GM12873 (cell line): ENCODE measurements around the gene ARHGAP9.
A peak's percentile ranks its signal among the peaks of the same experiment; 100 is the strongest.

Source experiments
- CTCF ChIP-seq: IDR thresholded peaks from 2 replicates; pipeline ENCODE4 v1.5.1; 2012; ENCODE audit warnings: low read depth, mild to moderate bottlenecking, moderate library complexity, low read length, control low read depth; ENCODE audit not compliant: insufficient read depth; ENCODE audit errors: missing control alignments

Gene ARHGAP9

GRCh38 chr12:57476993-57477709 is 2.5 kb downstream of the ARHGAP9 start:
- TF ChIP-seq CTCF = no peak

DNA sequence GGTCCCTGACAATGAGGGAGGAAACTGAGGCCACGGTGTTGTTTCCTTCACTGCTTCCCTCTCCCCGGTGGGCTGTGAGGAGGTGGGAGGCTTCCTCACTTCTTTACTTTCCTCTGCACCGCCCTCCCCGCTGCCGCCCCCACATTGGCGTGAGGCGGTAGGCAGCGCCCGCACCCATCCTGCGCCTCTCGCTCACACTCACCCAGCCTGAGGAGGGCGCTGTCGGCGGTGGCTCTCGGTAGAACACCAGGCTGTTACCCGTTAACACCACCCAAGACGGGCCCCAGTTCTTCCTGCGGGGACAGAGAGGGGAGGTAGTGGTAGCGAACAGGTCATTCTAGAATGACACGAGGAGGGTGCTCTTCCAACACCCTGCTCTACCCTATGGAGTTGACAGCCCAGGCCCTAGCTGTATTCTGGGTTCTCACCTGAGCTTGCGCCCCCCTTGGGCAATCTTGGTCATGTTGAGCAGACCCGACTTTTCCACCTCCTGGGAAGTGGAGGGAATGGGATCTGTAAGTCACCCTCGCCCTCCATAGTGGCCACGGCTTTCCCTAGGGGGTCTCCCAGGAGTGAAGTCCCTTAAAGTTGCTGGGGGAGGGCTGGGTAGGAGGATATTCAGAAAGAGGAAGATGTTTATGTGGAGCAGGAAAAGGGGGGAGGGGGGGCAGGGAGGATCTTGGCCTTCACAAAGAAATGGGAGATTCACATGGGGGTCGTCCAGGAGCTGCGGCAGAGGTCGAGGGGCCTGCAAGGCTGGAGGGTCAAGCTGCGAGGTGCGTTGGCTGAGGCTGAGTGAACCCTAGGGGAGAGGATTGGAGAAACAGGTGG is 3.3 kb downstream of the ARHGAP9 start:
- peak; percentile 78 for TF ChIP-seq CTCF

GRCh38 chr12:57475271-57476161 is 4.2 kb downstream of the ARHGAP9 start:
- TF ChIP-seq CTCF = no peak

DNA sequence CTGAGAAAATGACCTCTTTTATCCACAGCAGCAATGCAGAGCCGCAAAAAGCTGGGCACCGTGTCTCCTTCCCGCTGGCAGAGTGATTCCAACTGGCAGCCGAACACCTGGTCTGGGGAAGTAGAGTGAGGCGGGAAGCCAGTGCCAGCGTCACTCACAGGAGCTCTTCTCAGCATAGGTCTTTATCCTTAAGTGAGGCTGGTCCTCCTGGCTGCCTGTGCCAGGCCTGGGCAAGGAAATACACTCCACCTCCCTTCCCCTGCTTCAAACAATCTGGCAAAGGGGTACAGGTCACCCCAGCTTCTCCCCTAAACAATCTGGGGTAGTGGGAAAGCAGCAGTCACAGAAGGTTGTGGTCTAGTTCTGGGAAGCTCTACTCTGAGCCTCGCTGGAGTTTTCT is 4.8 kb downstream of the ARHGAP9 start:
- no peak for TF ChIP-seq CTCF

- no peak for TF ChIP-seq CTCF
These were observed 5.2 kb downstream of the ARHGAP9 start for GRCh38 chr12:57474430-57474829.

- no peak for TF ChIP-seq CTCF
These were observed 5.8 kb downstream of the ARHGAP9 start for GRCh38 chr12:57473886-57474285.
